ENCODE measurements around the gene TXNRD2. TPM values are rescaled to one million over a fixed set of nuclear protein-coding genes. Genes with fewer than 3 reads are reported as not detected.

Gene TXNRD2
- total RNA-seq, 1 experiment from 2014 or later: 29.5 TPM

DNA sequence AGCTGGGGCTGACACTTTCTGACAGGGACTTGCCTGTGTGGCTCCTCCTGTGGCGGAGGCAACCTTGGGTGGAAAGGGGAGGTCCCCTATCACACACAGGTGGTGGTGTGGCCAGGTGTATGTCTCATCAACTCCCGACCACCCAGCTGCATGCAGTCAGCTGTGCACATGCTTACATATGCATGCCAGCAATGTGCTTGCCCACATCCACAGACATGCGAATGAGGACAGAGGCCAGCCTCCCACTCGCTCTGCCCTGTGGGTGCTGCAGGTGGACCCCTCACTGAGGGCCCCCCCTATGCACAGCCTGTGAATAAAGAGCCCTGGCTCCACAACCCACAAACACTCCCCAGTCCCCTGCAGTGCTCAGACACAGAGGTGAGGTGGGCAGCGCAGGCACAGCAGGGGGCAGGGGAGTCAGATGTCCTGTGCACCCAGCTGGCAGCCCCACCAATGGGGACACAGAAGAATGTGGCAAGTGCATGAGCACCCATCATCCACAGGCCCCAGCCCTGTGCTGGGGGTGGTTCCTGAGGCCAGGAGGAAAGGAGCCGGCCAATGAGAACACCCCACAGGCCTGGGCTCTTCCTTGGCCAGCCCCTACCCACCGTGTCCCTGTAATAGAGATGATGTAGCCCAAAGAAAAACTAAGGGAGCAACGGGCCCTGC lies 96.4 kb downstream of the TXNRD2 start:
- Histone ChIP-seq H3K27me3 (ENCODE audit: control insufficient read depth, insufficient read depth, low read length) (no peaks in the 10 kb centered on the region), H3K36me3 (ENCODE audit: control insufficient read depth, insufficient read depth, low read length) (no peaks in the 10 kb centered on the region), H3K4me3 (ENCODE audit: low read depth in 2 of 2, low read length in 2 of 2) (no peak overlapping the region), H3K4me1 (ENCODE audit: control insufficient read depth, insufficient read depth, low read length) (peaks cover 36% of the 10 kb centered on the region), H3K9me3 (ENCODE audit: control insufficient read depth, insufficient read depth, low read depth, low read length) (no peaks in the 10 kb centered on the region), H3K27ac (ENCODE audit: low read length) (no peak overlapping the region)
- TF ChIP-seq TCF7L2 (IDR thresholded peaks at IDR 0.05; ENCODE audit: low read depth, low read length): no peak
- ChIA-PET CTCF (no interaction called here), POLR2A (no interaction called here)
- in situ Hi-C loops (cut with HindIII; ENCODE audit: low pct_unique_long_range_greater_than_20kb, low sequenced_read_pairs): no loop called here
- no TSS peak for BruUV-seq (replicated peaks)
- DNase-seq (ENCODE audit: low read depth, low spot score): no peak
- no peak for ATAC-seq
- intact Hi-C loops (cut with micrococcal nuclease; ENCODE audit: unreplicated experiment): no loop called here

DNA sequence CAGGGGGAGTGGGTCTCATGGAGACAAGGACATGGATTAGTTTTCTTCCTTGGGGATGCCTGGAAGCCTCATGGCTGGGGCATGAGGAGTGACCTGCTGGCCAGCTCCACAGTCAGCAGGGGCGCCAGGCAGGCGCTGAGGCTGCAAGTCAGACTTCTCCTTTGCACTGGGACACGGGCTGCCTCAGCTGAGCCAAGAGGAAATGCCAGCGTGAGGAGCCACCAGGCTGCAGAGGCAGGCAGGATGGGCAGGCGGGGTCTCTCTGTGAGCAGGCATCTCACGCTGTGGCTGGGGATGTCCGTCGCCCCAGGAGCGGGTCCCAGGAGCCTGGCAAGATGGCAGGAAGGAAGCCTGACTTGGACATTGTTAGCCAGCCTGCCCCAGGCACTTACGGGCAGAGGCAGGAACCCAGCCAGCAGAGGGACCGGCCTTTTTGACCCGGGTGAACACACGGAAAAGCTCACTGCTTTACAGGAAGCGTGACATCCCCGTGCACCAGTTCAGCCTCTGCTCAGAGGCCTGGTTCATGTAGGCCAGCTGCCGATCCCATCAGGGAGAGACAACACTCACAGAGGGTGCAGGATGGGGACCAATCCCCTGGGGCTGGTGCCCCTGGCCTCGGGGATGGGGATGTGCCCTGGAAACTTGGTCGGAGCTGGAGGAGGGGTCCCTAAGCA lies 97.1 kb downstream of the TXNRD2 start:
- no peak overlapping the region for H3K4me3 ChIP-seq (ENCODE audit: low read depth in 2 of 2, low read length in 2 of 2)
- H3K27me3 ChIP-seq (ENCODE audit: control insufficient read depth, insufficient read depth, low read length): no peaks in the 10 kb centered on the region
- ATAC-seq: peak; percentile 64
- no TSS peak for BruUV-seq (replicated peaks)
- no peak for DNase-seq (ENCODE audit: low read depth, low spot score)
- ChIA-PET POLR2A (no interaction called here), CTCF (interaction anchor here (0.5 kb wide), 1 partner anchor 44 kb away, joined by 3 read pairs; no protein-coding TSS in a partner anchor)
- intact Hi-C loops (cut with micrococcal nuclease; ENCODE audit: unreplicated experiment) (no loop called here), in situ Hi-C loops (cut with HindIII; ENCODE audit: low pct_unique_long_range_greater_than_20kb, low sequenced_read_pairs) (no loop called here)
- H3K36me3 ChIP-seq (ENCODE audit: control insufficient read depth, insufficient read depth, low read length): no peaks in the 10 kb centered on the region
- TF ChIP-seq, protein P1, sequence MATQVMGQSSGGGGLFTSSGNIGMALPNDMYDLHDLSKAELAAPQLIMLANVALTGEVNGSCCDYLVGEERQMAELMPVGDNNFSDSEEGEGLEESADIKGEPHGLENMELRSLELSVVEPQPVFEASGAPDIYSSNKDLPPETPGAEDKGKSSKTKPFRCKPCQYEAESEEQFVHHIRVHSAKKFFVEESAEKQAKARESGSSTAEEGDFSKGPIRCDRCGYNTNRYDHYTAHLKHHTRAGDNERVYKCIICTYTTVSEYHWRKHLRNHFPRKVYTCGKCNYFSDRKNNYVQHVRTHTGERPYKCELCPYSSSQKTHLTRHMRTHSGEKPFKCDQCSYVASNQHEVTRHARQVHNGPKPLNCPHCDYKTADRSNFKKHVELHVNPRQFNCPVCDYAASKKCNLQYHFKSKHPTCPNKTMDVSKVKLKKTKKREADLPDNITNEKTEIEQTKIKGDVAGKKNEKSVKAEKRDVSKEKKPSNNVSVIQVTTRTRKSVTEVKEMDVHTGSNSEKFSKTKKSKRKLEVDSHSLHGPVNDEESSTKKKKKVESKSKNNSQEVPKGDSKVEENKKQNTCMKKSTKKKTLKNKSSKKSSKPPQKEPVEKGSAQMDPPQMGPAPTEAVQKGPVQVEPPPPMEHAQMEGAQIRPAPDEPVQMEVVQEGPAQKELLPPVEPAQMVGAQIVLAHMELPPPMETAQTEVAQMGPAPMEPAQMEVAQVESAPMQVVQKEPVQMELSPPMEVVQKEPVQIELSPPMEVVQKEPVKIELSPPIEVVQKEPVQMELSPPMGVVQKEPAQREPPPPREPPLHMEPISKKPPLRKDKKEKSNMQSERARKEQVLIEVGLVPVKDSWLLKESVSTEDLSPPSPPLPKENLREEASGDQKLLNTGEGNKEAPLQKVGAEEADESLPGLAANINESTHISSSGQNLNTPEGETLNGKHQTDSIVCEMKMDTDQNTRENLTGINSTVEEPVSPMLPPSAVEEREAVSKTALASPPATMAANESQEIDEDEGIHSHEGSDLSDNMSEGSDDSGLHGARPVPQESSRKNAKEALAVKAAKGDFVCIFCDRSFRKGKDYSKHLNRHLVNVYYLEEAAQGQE (IDR thresholded peaks at IDR 0.05; ENCODE audit: insufficient read depth in 1 of 2, low read depth in 2 of 2, low read length in 1 of 2): peak in 1 of 2 experiments; percentile 66; a peak in 1 of 4 replicates
- no peak for TF ChIP-seq SIN3A (IDR thresholded peaks at IDR 0.05; ENCODE audit: borderline replicate concordance, insufficient read depth, low read depth, low read length)
- peaks cover 32% of the 10 kb centered on the region for H3K4me1 ChIP-seq (ENCODE audit: control insufficient read depth, insufficient read depth, low read length)
- no peak overlapping the region for H3K27ac ChIP-seq (ENCODE audit: low read length)
- H3K9me3 ChIP-seq (ENCODE audit: control insufficient read depth, insufficient read depth, low read depth, low read length): no peaks in the 10 kb centered on the region

DNA sequence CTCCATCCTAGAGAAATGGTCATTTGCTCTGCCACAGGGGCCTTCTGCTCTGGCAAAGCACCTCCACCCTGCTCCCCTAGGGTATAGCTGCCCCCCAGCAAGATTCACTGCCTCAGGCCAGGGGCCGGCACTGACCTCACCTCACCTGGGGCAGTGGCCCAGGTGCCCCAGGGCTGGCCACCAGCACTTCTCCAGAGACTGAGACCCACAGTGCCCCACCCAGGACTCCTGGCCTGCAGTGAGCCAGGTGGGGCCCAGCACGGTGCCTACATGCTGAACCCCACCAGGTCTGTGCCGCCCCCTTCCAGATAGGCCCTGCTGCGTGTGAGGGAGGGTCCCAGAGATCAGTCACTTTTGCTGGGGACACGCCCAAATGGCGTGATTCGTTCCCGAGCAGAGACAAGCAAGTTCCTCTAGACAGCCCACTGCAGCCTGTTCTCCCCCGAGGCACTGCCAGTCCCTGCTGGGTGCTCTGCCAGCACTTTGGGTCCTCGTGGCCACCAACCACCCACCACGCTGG lies 97.7 kb downstream of the TXNRD2 start:
- DNase-seq (ENCODE audit: low read depth, low spot score) (no peak), ATAC-seq (no peak)
- no peak overlapping the region for H3K27ac ChIP-seq (ENCODE audit: low read length)
- H3K4me3 ChIP-seq (ENCODE audit: low read depth in 2 of 2, low read length in 2 of 2): no peak overlapping the region
- ChIA-PET POLR2A (no interaction called here), CTCF (no interaction called here)
- H3K27me3 ChIP-seq (ENCODE audit: control insufficient read depth, insufficient read depth, low read length): no peaks in the 10 kb centered on the region
- intact Hi-C loops (cut with micrococcal nuclease; ENCODE audit: unreplicated experiment): no loop called here
- peaks cover 27% of the 10 kb centered on the region for H3K4me1 ChIP-seq (ENCODE audit: control insufficient read depth, insufficient read depth, low read length)
- H3K9me3 ChIP-seq (ENCODE audit: control insufficient read depth, insufficient read depth, low read depth, low read length): no peaks in the 10 kb centered on the region
- TF ChIP-seq SIN3A (IDR thresholded peaks at IDR 0.05; ENCODE audit: borderline replicate concordance, insufficient read depth, low read depth, low read length): no peak
- no peak for TF ChIP-seq POLR2AphosphoS5 (IDR thresholded peaks at IDR 0.05; ENCODE audit: low read depth, low read length)
- no peak for TF ChIP-seq TCF7L2 (IDR thresholded peaks at IDR 0.05; ENCODE audit: low read depth, low read length)
- in situ Hi-C loops (cut with HindIII; ENCODE audit: low pct_unique_long_range_greater_than_20kb, low sequenced_read_pairs): no loop called here
- H3K36me3 ChIP-seq (ENCODE audit: control insufficient read depth, insufficient read depth, low read length): no peaks in the 10 kb centered on the region
- BruUV-seq (replicated peaks): no TSS peak

Measured in Panc1 (cell line).